IMR-90 (cell line): Measurements from ENCODE around the gene SUN1. TPM values are rescaled to one million over a fixed set of nuclear protein-coding genes. Genes with fewer than 3 reads are reported as not detected.

Experiments
- ATAC-seq: fragments of 200-7000 bp; cut with Tn5 transposase; 2 replicates; pipeline ENCODE4 v1.9.1; 2020; ENCODE audit warnings: low read depth, mild to moderate bottlenecking, moderate library complexity
- BruUV-seq: library from RNA; stranded (reverse); fragments of 400-500 nt; replicated peaks from 2 replicates; lab custom pipeline; 2021; lab: Mats Ljungman, UMichigan
- CTCF ChIA-PET: fragments of 300-600 bp; formaldehyde crosslinking; extraction: SDS; loops from one replicate; lab custom pipeline; 2021; ENCODE audit warnings: antibody characterized with exemption; lab: Yijun Ruan, JAX
- POLR2A ChIA-PET: fragments of 300-600 bp; sonication (Branson Sonifier 250); formaldehyde crosslinking; loops from one replicate; lab custom pipeline; 2022; ENCODE audit warnings: antibody characterized with exemption; ENCODE audit not compliant: unreplicated experiment; lab: Charles Lee
- DNase-seq: peaks from one replicate; pipeline ENCODE4 v3.0.0; 2013
- H2AFZ ChIP-seq: replicated peaks from 2 replicates; pipeline ENCODE3; 2013; ENCODE audit warnings: low read length, mild to moderate bottlenecking; ENCODE audit not compliant: poor library complexity
- H2AK5ac ChIP-seq: 2 replicates; pipeline ENCODE4 v1.6.1; 2013; ENCODE audit warnings: low read depth, low read length, inconsistent platforms
- H2AK9ac ChIP-seq: replicated peaks from 2 replicates; pipeline ENCODE3; 2013; ENCODE audit warnings: mild to moderate bottlenecking, low read depth, low read length, moderate library complexity; ENCODE audit not compliant: poor library complexity
- H2BK120ac ChIP-seq: 2 replicates; pipeline ENCODE4 v1.6.1; 2013; ENCODE audit warnings: low read depth, low read length, inconsistent platforms
- H2BK15ac ChIP-seq: 3 replicates; pipeline ENCODE4 v1.6.1; 2013; ENCODE audit warnings: low read depth, low read length, inconsistent platforms
- H2BK20ac ChIP-seq: 2 replicates; pipeline ENCODE4 v1.6.1; 2013; ENCODE audit warnings: low read depth, mild to moderate bottlenecking, inconsistent platforms, low read length, moderate library complexity
- H2BK5ac ChIP-seq: 2 replicates; pipeline ENCODE4 v1.6.1; 2013; ENCODE audit warnings: mild to moderate bottlenecking, low read depth, low read length, inconsistent platforms; ENCODE audit not compliant: poor library complexity, severe bottlenecking
- H3K14ac ChIP-seq: replicated peaks from 2 replicates; pipeline ENCODE4 v1.6.1; 2013; ENCODE audit warnings: low read depth, low read length, inconsistent platforms
- H3K18ac ChIP-seq: 2 replicates; pipeline ENCODE4 v1.6.1; 2013; ENCODE audit warnings: low read depth, low read length, control low read depth
- H3K23ac ChIP-seq: 2 replicates; pipeline ENCODE4 v1.6.1; 2013; ENCODE audit warnings: low read depth, low read length, inconsistent platforms
- H3K27ac ChIP-seq: 2 replicates; pipeline ENCODE4 v1.5.1; 2013; ENCODE audit warnings: mild to moderate bottlenecking, control low read depth, low read length; ENCODE audit not compliant: insufficient read depth
- H3K27me3 ChIP-seq: 2 replicates; pipeline ENCODE4 v1.6.1; 2013; ENCODE audit warnings: low read length; ENCODE audit not compliant: control insufficient read depth, insufficient read depth
- H3K36me3 ChIP-seq: 2 replicates; pipeline ENCODE4 v1.6.1; 2013; ENCODE audit warnings: low read length, mixed read lengths; ENCODE audit not compliant: control insufficient read depth, insufficient read depth
- H3K4ac ChIP-seq: 2 replicates; pipeline ENCODE4 v1.6.1; 2013; ENCODE audit warnings: low read depth, low read length, inconsistent platforms
- H3K4me1 ChIP-seq: 2 replicates; pipeline ENCODE4 v1.6.1; 2013; ENCODE audit warnings: low read length, mixed read lengths; ENCODE audit not compliant: control insufficient read depth, insufficient read depth
- H3K4me2 ChIP-seq: 2 replicates; pipeline ENCODE4 v1.6.1; 2013; ENCODE audit warnings: low read depth, mild to moderate bottlenecking, control low read depth, low read length, moderate library complexity
- H3K4me3 ChIP-seq: 2 replicates; pipeline ENCODE4 v1.5.1; 2013; ENCODE audit warnings: low read depth, mild to moderate bottlenecking, control low read depth, low read length, moderate library complexity; ENCODE audit not compliant: insufficient read depth
- H3K56ac ChIP-seq: 2 replicates; pipeline ENCODE4 v1.6.1; 2013; ENCODE audit warnings: low read length, inconsistent platforms; ENCODE audit not compliant: insufficient read depth; ENCODE audit errors: extremely low read depth
- H3K79me1 ChIP-seq, 2 experiments: 2 replicates each; pipeline ENCODE4 v1.6.1; 2013; ENCODE audit warnings: low read length in 2 of 2, inconsistent platforms in 1 of 2, low read depth in 1 of 2
- H3K9ac ChIP-seq: 2 replicates; pipeline ENCODE4 v1.6.1; 2013; ENCODE audit warnings: low read depth, low read length, control low read depth
- H3K9me1 ChIP-seq: 2 replicates; pipeline ENCODE4 v1.6.1; 2013; ENCODE audit warnings: low read length, inconsistent platforms; ENCODE audit not compliant: insufficient read depth
- H3K9me3 ChIP-seq: 2 replicates; pipeline ENCODE4 v1.6.1; 2013; ENCODE audit warnings: low read length; ENCODE audit not compliant: control insufficient read depth, insufficient read depth
- H4K20me1 ChIP-seq: 2 replicates; pipeline ENCODE4 v1.6.1; 2013; ENCODE audit warnings: low read length, inconsistent platforms; ENCODE audit not compliant: insufficient read depth
- H4K5ac ChIP-seq: 2 replicates; pipeline ENCODE4 v1.6.1; 2013; ENCODE audit warnings: mild to moderate bottlenecking, low read depth, low read length, control low read depth
- H4K8ac ChIP-seq, 2 experiments: 2 replicates each; pipeline ENCODE4 v1.6.1; 2013; ENCODE audit warnings: low read depth in 2 of 2, low read length in 2 of 2, control low read depth in 1 of 2, inconsistent platforms in 1 of 2
- H4K91ac ChIP-seq: 2 replicates; pipeline ENCODE4 v1.6.1; 2013; ENCODE audit warnings: low read depth, low read length, inconsistent platforms; ENCODE audit not compliant: insufficient read depth
- BHLHE40 ChIP-seq: fragments of 150-350 bp; IDR thresholded peaks from 2 replicates; pipeline ENCODE4 v1.6.1; 2016; ENCODE audit warnings: mild to moderate bottlenecking, low read depth, low read length
- CEBPB ChIP-seq: IDR thresholded peaks from 2 replicates; pipeline ENCODE4 v1.6.1; 2012; ENCODE audit warnings: low read depth, low read length, improper control_type of control experiment
- CHD1 ChIP-seq: IDR thresholded peaks from 2 replicates; pipeline ENCODE4 v1.6.1; 2012; ENCODE audit warnings: low read depth, low read length, improper control_type of control experiment
- CTCF ChIP-seq: conservative IDR thresholded peaks from 2 replicates; pipeline ENCODE4 v1.5.1; 2012; ENCODE audit warnings: mild to moderate bottlenecking, low read depth, low read length, improper control_type of control experiment
- ELK1 ChIP-seq: fragments of 150-350 bp; IDR thresholded peaks from 2 replicates; pipeline ENCODE4 v1.6.1; 2016; ENCODE audit warnings: low read depth, mild to moderate bottlenecking, low read length, moderate library complexity, borderline replicate concordance
- FOS ChIP-seq: fragments of 150-350 bp; IDR thresholded peaks from 2 replicates; pipeline ENCODE4 v1.6.1; 2016; ENCODE audit warnings: low read depth, low read length
- MAFK ChIP-seq: IDR thresholded peaks from 2 replicates; pipeline ENCODE4 v1.6.1; 2012; ENCODE audit warnings: low read depth, low read length, improper control_type of control experiment
- MAZ ChIP-seq: IDR thresholded peaks from 2 replicates; pipeline ENCODE4 v1.6.1; 2012; ENCODE audit warnings: low read depth, mild to moderate bottlenecking, low read length, improper control_type of control experiment, moderate library complexity, borderline replicate concordance
- MXI1 ChIP-seq: IDR thresholded peaks from 2 replicates; pipeline ENCODE4 v1.6.1; 2012; ENCODE audit warnings: low read depth, mild to moderate bottlenecking, low read length, moderate library complexity, borderline replicate concordance
- NFE2L2 ChIP-seq: fragments of 150-350 bp; IDR thresholded peaks from 2 replicates; pipeline ENCODE4 v1.6.1; 2016; ENCODE audit warnings: low read depth, mild to moderate bottlenecking, low read length
- POLR2A ChIP-seq: IDR thresholded peaks from 2 replicates; pipeline ENCODE4 v1.6.1; 2012; ENCODE audit warnings: mild to moderate bottlenecking, low read depth, low read length
- RAD21 ChIP-seq: IDR thresholded peaks from 2 replicates; pipeline ENCODE4 v1.6.1; 2012; ENCODE audit warnings: low read length, improper control_type of control experiment
- RCOR1 ChIP-seq: IDR thresholded peaks from 2 replicates; pipeline ENCODE4 v1.6.1; 2012; ENCODE audit warnings: mild to moderate bottlenecking, low read length, improper control_type of control experiment; ENCODE audit not compliant: insufficient replicate concordance
- RFX5 ChIP-seq: IDR thresholded peaks from 2 replicates; pipeline ENCODE4 v1.8.0; 2012; ENCODE audit warnings: low read depth, mild to moderate bottlenecking, low read length, moderate library complexity
- SMC3 ChIP-seq: fragments of 150-350 bp; IDR thresholded peaks from 2 replicates; pipeline ENCODE4 v1.6.1; 2016; ENCODE audit warnings: low read depth, mild to moderate bottlenecking, antibody characterized with exemption, low read length, moderate library complexity
- USF2 ChIP-seq: fragments of 150-350 bp; IDR thresholded peaks from 2 replicates; pipeline ENCODE4 v1.6.1; 2017; ENCODE audit warnings: mild to moderate bottlenecking, antibody characterized with exemption, low read length, low read depth
- WGBS, 2 experiments: methylation state at CpG; one replicate each; pipeline versions ENCODE4 v1.1.5 to v1.1.7; 2013; ENCODE audit warnings: missing lambda C conversion rate in 2 of 2; ENCODE audit not compliant: insufficient read length in 1 of 2; ENCODE audit errors: extremely low coverage in 2 of 2; 5-methylcytosine and 5-hydroxymethylcytosine counted together
- dilution Hi-C: fragments of 300-500 bp; cut with HindIII; formaldehyde crosslinking; loops from one replicate; pipeline ENCODE4 v1.14.3; 2018; ENCODE audit warnings: low sequenced_read_pairs; ENCODE audit not compliant: unreplicated experiment
- in situ Hi-C: fragments of 300-500 bp; cut with MboI; formaldehyde crosslinking; loops from 3 replicates; pipeline ENCODE4 v1.14.3; 2019; ENCODE audit warnings: low sequenced_read_pairs, inconsistent platforms, mixed read lengths
- intact Hi-C: fragments of 100-400 bp; cut with micrococcal nuclease; formaldehyde crosslinking; loops from 2 replicates; pipeline ENCODE4 v1.10.0; 2022
- polyA plus RNA-seq, 3 experiments: library from polyadenylated mRNA; depleted of rRNA; stranded (reverse); fragments of >200 nt; gene quantifications; 2 replicates each; pipeline ENCODE4 v1.2.3, GENCODE V29; 2012; ENCODE audit warnings: low replicate concordance in 1 of 3
- total RNA-seq: library from RNA; depleted of rRNA; stranded (reverse); fragments of >200 nt; gene quantifications from 2 replicates; pipeline ENCODE4 v1.2.3, GENCODE V29; 2012

Gene SUN1
- total and polyA plus RNA-seq, 2 of the 4 experiments (the other 2 are of a cell fraction) = 113 to 239 TPM

GRCh38 chr7:894164-894867 lies 62.0 kb downstream of the SUN1 start:
- Histone ChIP-seq H3K79me1 (peaks cover 3 to 15% of the 10 kb centered on the region in 2 experiments), H3K14ac (no peak overlapping the region), H3K23ac (no peak overlapping the region), H4K5ac (no peak overlapping the region), H2BK20ac (no peak overlapping the region), H3K36me3 (peaks cover 56% of the 10 kb centered on the region), H2BK120ac (no peak overlapping the region), H3K27ac (no peak overlapping the region), H3K4me1 (no peaks in the 10 kb centered on the region), H3K56ac (no peak overlapping the region), H3K27me3 (no peaks in the 10 kb centered on the region), H3K4me2 (no peak overlapping the region), H3K9me1 (0 out of 2 replicates have a peak, but pooled peaks cover 5% of the 10 kb centered on the region), H3K9me3 (no peaks in the 10 kb centered on the region), H3K4me3 (no peak overlapping the region), H2BK15ac (no peak overlapping the region), H4K91ac (no peak overlapping the region), H2BK5ac (no peak overlapping the region), H3K4ac (no peak overlapping the region), H4K20me1 (peaks cover 13% of the 10 kb centered on the region), H3K18ac (no peak overlapping the region), H3K9ac (no peak overlapping the region), H2AK9ac (no peak overlapping the region), H2AK5ac (no peak overlapping the region), H2AFZ (no peak overlapping the region), H4K8ac (no peak overlapping the region)
- ATAC-seq = no peak
- dilution Hi-C loops (no loop called here), in situ Hi-C loops (no loop called here), intact Hi-C loops (no loop called here)
- CTCF ChIA-PET = no interaction called here
- WGBS, 2 experiments = 93% methylated on average over 23 of the region's 40 CpGs; no CpG with 5 or more reads in 1 of the 2 experiments
- BruUV-seq = no TSS peak
- TF ChIP-seq POLR2A (no peak), CHD1 (no peak), CEBPB (no peak), BHLHE40 (no peak), NFE2L2 (no peak), MAZ (no peak), RFX5 (no peak), ELK1 (no peak), MAFK (no peak), USF2 (no peak), CTCF (no peak), SMC3 (no peak), RCOR1 (no peak), RAD21 (no peak), MXI1 (no peak), FOS (no peak)
- DNase-seq = no peak
- POLR2A ChIA-PET = no interaction called here
